GM19468 (cell line): ENCODE data around the gene CYFIP2.
"Not testable (repeated sequence)": the region's sequence is repeated elsewhere in the genome, so short reads cannot be mapped to it uniquely, and the experiment has no call there.

Experiments
- ATAC-seq: cut with Tn5 transposase; IDR thresholded peaks from one replicate; pipeline ENCODE4 v1.9.1; 2021; ENCODE audit warnings: mild to moderate bottlenecking, moderate library complexity, moderate number of reproducible peaks; ENCODE audit not compliant: unreplicated experiment; ENCODE audit errors: extremely low read depth

The CYFIP2 gene

DNA sequence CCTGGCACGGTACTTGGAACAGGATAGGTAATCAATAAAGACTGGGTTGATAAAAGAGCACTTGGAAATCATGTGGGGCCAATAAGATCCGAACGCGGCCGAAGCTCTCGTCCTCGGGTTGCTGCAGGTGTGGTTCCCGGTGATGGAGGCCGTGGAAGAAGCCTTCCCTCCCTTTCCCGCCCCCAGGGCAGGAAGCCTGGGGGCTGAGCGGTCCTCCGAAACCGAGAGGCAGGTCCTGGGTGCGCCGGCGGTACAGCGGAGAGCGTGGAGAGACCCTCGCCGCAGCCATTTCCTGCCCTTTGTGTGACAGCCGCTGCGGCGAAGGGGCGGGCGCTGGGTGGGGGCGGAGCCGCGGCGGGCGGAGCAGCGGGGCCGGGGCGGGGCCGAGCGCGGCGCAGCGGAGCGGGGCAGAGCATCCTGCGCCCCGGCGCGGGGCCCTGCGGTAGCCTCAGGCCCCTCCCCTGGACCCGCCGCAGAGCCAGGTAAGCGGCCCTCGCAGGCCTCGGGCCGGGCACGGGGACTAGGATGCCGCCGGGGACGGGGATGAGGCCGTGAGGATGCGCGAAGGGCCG is at the start of gene CYFIP2:
Gene CYFIP2 (plus strand): TSS at position 410 of the 572 bp plus-strand sequence. CDS start 19,239 bp downstream, outside the sequence.
- ATAC-seq = peak; percentile 87

DNA sequence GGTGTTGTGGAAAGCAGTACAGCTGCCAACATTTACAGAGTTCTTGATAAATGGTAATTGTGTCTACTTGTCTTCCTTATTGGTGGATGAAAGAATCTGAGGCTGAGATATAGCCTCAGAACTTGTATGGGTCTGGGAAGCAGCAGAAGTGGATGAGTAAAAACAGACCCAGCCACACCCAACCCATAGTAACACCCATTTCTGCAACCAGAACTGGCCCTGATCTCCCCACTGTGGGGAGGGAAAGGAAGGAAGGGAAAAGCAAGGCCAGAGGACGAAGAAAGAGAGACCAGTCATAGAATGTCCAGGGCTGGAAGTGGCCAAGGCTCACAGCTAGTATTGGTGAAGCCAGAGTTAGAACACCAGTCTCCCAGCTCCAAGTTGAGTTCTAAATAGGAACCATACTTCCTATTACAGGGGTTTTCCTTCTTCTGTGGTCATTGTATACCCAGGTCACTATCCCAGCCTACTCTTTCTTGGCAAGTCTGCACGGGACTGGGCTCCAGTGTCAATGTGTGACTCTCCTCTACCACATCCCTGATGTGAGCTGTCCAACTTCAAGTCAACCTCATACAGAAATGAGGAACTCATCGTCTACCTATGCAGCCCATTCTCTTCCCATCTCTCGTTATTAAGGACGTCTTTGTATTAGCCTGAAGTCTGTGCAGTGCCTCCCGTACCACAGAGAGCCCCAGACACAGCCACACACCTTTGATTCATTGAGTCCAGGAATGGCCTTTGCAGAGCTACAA is 49.4 kb upstream of the CYFIP2 start:
- ATAC-seq = no peak

DNA sequence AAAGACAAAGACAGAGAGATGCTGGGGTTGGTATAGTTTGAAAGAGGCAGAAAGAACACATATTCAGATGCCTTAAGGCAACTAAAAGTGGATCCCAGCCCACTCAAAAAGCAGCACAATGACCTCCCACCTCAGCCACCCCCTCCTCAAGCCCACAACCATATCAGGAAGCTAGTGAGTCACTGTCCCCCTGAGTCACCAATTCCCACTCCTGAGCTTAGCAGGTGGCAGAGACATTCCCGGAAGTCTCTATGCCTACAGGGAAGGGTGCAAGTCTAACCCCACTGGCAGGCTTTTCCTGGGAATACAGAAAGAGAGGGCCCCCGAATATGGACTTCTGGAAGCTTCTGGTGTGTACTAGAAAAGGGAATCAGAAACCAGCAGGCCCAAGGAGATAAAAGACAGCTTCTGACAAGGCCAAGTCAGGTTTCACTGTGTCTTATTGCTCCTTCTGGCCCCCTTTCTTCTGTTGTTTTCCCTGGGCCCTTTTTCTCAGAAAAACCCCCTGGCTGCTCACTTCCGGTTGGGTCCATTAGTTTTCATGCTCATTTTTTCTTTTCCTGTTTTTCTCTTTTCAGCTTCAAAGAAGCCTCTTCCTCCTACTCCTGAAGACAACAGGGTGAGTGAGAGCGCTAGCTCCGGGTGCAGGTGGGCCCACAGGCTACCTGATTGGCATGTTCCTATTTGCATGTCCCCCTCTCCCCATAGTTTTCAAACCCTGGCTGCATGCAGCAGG is 48.5 kb upstream of the CYFIP2 start:
- no peak for ATAC-seq

DNA sequence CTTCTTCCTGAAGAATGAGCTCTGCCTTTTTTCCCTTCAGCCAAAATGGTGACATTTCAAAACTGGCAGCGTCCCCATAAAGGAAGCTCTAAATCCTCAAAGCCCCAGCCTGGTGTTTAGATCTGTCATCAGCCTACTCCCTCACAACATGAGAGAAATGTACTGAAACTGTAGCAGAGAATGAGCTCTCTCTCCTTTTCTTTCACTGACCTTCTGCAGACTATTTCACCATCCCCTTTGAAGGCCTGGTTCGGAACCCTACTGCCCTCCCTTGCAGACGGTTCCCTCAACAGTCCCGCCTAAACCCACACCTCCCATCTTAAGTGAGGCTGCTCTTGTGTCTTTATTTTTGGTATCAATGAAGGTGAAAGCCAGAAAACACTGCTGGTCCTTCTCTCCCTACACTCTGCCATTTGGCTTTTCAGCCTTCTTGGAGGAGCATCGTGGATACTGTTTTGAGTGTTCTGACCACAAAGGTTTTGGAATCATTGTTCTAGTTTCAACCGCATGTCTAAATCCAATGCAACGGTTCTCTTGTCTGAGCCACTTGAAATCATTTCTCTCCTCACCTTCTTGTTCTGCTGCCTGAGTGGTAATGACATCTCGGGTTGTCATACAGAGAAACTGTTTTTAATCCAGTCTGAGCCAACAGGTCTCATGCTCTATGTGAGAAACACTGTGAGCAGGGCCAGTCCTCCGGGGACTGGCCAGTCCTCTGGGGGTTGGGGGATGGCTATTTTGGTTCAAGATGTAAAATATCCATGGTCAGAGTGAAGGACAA is 46.2 kb upstream of the CYFIP2 start:
- peak; percentile 22 for ATAC-seq

DNA sequence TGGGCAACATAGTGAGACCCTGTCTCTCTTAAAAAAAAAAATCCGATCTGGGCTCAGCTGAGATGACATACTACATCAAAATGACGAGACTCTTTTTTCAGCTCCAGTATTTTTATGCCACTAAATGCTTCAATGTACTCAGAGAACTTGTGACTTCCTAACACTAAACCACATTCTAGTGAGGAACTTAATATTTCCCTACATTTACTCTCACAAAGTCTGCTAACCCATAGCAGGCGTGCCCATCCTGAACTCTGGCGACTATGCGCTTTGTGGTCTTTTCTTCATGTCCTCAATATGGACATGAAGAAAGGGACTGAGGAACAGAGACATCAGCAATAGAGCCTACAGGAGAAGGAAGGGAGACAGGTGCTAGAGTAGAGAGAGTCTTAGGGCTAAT is 44.0 kb upstream of the CYFIP2 start:
- no peak for ATAC-seq

DNA sequence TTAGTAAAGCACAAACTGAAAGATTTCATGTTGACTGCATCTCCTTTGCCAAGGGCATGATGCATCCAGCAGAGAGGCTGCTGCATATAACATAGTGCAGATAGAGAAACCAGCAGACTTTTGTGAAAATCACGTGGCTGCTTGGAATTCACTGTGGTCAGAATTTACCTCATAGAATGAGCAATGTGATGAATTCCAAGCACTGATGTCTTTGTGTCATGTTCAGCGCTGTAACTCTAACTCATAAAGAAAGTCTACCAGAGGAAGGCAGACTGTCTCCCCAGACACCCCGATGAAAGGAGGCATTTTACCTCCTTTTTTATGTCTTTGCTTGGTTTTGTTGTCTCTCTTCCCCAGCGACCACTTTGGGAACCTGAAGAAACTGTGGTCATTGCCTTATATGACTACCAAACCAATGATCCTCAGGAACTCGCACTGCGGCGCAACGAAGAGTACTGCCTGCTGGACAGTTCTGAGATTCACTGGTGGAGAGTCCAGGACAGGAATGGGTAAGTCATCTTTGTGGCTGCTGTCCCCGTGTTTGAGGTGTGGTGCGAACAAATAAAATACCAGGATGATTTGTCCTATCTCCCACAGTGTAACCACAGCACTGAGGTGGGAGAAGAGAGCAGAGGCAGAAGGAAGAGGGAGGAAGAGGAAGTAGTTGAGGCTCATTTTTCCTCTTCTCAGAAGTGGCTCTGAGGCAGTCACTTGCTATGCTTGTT is 43.3 kb upstream of the CYFIP2 start:
- no peak for ATAC-seq

DNA sequence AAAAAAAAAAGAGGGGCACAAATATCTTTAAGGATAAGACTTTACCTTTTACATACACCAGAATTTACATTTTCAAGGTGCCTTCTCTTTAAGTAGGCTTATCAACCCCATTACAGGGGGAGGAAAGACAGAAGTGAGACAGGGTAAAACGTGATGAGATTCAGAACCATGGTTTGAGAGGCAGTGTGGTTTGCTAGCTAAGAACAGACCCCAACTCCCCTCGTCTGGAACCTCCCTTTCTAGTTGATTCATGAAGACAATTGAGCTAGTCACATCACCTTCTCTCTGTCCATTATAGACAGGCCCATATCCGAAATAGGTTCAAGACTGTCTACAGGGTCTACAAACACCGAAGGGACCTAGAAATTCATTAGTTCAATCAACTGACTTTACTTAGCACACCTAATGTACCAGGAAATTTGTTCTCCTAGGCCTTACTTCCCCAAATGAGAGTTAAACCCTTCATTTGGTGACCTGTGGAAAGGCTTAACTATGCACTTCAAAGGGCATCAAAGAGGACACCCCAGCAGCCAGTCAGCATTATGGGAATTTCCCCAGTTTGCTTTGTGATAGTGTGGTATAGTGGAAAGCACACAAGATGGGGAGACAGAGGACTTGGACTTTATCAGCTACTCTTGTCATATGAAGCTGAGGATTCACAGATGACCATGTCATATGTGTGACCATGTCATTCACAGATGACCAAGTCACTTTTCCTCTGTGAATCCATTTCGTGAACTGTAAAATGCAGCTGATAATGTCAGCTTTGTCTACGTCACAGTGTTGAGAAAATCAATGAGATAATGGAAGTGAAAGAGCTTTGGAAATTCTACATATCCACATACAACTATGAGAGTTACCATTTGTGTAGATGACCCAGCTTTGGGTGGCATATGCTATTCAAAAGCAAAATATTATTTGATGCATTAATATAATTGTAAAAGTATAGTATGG is 40.2 kb upstream of the CYFIP2 start:
- no peak for ATAC-seq

DNA sequence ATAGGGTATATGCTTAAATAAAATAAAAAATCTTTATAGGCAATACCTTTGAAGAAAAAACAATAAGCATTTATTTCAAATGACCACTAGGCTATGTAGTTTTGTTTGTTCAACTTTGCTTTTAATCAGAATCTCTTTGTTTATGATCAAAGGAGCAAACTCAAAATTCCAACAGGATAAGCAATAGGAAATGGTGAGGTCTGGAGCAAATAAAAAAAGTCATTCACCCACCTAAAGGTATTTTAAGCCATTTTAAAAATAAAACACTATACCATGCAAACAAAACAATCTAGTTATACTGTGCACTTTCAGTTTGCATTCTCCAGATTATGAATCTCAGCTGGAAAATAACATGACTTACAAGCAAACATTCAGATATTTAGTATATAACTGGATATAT is 35.3 kb upstream of the CYFIP2 start:
- no peak for ATAC-seq

DNA sequence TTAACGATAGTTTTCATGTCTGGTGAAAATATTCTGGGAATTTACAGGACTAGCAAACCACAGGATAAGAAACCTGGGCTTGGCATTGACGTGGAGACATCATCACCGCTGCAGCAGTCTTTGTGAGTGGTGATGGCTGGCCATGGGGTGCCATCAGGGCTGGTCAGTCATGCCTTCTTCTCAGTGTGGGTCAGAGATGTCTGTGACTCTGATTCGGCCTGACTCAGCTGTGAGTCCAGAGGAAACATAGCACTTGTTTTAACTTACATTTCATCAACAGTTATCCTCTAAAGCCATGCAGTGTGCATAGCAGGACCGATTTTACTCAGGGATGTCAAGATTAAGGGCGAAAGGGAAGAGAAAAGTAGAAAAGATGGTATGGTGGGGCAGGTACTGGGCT is 33.2 kb upstream of the CYFIP2 start:
- no peak for ATAC-seq

DNA sequence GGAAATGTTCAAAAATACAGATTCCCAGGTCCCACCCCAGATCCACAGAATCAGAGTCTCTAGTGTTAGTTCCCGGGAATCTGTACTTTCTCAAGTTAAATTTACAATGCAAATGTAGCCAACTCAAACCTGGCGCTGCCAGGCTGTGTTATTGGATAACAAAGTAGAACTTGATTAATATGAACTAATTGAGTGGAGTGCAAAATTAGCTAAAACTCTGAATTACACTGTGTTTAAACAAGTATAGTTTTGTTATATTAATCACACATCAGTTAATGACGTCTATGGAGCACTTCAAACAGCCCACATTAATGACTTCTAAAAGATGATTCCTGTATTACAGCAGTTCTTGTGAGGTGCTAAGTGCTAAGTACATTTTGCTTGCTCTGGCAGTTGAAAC is 32.4 kb upstream of the CYFIP2 start:
- ATAC-seq = no peak

DNA sequence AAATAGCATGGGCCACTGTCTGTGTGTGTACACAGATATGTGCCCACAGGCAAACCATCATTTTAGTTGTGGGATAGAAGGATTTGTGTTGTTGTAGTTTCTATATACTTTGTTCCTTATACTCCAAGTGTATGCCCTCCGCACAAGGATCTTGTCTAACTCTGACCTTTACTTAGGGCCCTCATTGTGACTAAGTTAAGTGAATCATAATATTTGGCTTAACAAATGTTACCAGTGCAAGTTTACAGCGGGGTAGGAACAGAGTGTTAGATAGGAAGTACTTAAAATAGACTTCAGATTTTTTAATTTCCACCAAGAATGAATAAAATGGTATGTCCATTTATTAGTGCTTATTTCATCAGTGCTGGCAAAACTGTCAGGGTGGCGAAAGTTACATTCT is 29.5 kb upstream of the CYFIP2 start:
- ATAC-seq = no peak

DNA sequence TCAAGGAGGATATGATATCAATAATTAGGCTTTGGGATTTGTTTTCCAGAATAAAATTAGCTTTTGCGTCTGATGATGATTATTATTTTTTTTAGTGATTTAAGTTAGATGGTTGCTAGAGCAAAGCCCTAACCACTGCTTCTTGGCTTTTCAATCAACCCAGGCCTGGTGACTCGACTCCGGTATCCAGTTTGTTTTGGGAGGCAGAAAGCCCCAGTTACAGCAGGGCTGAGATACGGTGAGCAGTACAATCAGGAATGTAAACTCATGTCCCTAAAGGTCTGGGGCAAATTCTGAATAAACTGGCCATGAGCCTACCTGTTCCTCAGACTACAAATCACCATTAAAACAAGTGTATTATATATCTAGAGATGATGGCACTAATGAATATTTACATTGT is 24.4 kb upstream of the CYFIP2 start:
- ATAC-seq = no peak

DNA sequence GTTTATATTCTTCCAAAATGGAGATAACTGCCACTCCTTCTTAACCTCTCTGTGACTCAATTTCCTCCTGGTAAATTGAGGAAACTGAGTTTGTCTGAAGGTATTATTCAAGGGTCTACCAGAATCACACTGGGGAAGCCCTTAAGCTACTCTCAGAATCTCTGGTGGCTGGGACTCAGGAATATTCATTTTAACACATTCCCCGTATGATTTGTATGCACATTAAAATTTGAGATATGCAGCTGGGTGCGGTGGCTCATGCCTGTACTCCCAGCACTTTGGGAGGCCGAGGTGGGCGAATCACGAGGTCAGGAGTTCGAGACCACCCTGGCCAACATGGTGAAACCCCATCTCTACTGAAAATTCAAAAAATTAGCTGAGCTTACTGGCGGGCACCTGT is 21.2 kb upstream of the CYFIP2 start:
- not testable (repeated sequence) for ATAC-seq

DNA sequence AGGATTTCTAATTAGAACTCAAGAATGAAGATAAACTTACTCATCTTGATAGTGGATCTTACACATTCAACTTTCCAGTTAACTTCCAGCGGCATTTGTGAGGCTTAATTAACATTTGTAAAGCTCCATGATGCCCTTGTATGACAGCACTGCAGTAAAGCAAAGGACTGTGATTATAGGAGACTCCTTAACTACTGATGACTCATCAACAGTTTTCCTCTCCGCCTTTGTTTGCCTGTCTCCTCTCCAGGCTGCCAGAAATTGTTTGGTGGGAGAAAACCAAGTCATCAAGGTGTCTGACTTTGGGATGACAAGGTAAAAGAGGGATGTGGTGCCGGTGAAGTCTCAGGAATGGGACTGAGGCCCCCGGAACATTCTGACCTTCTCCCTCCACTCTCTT is 20.4 kb upstream of the CYFIP2 start:
- no peak for ATAC-seq

DNA sequence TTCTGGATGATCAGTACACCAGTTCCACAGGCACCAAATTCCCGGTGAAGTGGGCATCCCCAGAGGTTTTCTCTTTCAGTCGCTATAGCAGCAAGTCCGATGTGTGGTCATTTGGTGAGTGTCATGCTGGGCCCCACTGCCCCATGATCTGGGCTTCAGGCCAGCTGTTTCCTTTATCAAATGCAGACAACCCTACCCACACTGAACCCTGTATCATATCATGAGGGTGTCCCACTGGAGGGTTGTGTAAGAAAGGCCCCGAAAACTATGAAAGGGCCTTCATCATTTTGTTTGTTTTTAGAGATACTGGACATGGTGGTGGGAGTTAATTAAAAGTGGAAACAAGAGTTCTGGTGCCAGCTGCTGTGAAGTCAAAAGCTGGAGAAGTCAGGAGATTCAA is 20.0 kb upstream of the CYFIP2 start:
- no peak for ATAC-seq

DNA sequence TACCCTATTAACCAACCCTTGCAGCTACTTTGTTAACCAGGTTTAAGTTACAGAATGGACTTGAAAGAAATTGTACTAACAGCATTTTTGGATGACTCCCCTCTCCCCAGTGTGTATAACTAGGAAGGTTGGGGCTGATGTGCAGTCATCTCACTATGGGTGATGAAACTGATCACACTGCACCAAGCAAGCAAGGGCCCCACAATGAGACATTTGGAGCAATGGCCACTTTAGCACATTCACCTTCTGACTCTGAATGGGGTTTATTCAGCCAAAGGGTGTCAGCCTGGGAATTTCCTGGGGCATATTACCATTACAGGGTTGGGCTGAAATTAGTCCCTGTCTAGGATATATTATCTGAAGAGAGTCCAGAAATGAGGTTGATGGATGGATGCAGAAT is 18.7 kb upstream of the CYFIP2 start:
- ATAC-seq = no peak

DNA sequence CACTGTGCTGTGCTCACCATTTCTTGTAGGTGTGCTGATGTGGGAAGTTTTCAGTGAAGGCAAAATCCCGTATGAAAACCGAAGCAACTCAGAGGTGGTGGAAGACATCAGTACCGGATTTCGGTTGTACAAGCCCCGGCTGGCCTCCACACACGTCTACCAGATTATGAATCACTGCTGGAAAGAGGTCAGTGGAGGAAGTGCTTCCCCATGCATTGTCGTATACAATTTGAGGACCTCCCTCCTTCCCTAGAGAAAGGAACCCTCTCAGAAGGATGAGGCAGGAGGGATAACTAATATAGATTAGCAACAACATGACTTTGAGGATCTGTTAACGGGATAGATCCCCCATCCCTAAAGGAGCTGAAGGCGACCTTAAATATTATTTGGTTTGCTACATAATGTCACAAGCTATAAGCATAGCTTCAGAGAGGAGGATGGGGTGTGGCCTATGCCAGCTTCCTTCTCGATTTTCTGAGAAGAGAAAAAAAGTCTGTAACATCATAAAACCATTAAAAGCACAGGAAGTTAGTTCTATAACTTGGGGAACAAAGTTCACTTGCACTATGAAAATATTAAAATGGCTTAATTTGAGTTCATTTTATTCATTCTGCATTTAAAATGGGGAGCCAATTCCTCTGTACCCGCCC is 17.0 kb upstream of the CYFIP2 start:
- no peak for ATAC-seq

DNA sequence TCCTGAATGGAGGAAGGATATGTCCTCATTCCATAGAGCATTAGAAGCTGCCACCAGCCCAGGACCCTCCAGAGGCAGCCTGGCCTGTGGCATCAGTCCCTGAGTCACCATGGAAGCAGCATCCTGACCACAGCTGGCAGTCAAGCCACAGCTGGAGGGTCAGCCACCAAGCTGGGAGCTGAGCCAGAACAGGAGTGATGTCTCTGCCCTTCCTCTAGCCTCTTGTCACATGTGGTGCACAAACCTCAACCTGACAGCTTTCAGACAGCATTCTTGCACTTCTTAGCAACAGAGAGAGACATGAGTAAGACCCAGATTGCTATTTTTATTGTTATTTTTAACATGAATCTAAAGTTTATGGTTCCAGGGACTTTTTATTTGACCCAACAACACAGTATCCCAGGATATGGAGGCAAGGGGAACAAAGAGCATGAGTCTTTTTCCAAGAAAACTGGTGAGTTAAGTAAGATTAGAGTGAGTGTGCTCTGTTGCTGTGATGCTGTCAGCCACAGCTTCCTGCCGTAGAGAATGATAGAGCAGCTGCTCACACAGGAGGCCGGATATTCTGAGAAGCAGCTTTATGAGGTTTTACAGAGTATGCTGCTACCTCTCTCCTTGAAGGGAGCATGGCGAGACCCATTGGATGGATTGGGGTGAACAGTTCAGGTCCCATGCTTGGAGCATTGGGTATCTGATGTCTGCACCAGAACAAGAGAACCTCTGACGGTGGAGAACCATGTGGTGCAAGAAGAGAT is 13.0 kb upstream of the CYFIP2 start:
- peak; percentile 82 for ATAC-seq
